ENCODE data around the gene DGKB.

The DGKB gene

GRCh38 chr7:14400271-14400670, 502.3 kb downstream of the DGKB start:
- no peak overlapping the region for H3K4me3 ChIP-seq (replicated peaks; ENCODE audit: low read depth, low read length)
- TF ChIP-seq, protein P1, sequence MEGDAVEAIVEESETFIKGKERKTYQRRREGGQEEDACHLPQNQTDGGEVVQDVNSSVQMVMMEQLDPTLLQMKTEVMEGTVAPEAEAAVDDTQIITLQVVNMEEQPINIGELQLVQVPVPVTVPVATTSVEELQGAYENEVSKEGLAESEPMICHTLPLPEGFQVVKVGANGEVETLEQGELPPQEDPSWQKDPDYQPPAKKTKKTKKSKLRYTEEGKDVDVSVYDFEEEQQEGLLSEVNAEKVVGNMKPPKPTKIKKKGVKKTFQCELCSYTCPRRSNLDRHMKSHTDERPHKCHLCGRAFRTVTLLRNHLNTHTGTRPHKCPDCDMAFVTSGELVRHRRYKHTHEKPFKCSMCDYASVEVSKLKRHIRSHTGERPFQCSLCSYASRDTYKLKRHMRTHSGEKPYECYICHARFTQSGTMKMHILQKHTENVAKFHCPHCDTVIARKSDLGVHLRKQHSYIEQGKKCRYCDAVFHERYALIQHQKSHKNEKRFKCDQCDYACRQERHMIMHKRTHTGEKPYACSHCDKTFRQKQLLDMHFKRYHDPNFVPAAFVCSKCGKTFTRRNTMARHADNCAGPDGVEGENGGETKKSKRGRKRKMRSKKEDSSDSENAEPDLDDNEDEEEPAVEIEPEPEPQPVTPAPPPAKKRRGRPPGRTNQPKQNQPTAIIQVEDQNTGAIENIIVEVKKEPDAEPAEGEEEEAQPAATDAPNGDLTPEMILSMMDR (IDR thresholded peaks at IDR 0.05; ENCODE audit: low read depth, low read length, missing control alignments) = no peak
- no peak for DNase-seq (ENCODE audit: extremely low read depth, low read depth)

GRCh38 chr7:14398526-14398925, 504.0 kb downstream of the DGKB start:
- H3K4me3 ChIP-seq (replicated peaks; ENCODE audit: low read depth, low read length) = no peak overlapping the region
- TF ChIP-seq, protein P1 (IDR thresholded peaks at IDR 0.05; ENCODE audit: low read depth, low read length, missing control alignments) = no peak
- DNase-seq (ENCODE audit: extremely low read depth, low read depth) = no peak

- TF ChIP-seq, protein P1 (IDR thresholded peaks at IDR 0.05; ENCODE audit: low read depth, low read length, missing control alignments) = no peak
- no peak overlapping the region for H3K4me3 ChIP-seq (replicated peaks; ENCODE audit: low read depth, low read length)
- DNase-seq (ENCODE audit: extremely low read depth, low read depth) = no peak
Measured at GRCh38 chr7:14395860-14396259, 506.7 kb downstream of the DGKB start.

DNA sequence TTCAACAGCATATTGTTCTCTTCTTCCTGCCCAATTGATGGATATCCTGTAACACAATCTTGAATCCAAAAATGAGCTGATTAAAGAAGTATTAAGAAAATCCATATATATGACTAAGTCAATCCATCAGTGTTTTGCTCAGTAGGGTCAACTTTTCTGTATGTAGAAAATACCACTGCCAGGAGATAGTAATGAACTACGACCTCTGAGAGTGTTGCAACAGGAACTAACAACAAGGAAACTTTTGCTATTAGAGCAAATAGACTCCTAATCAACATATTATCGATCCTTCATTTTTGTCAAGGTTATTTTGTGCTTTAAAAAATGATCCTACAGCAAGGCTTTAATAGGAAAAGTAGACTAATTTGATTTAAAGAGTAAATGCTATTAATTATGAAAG, 507.8 kb downstream of the DGKB start:
- DNase-seq (ENCODE audit: extremely low read depth, low read depth) = no peak
- no peak overlapping the region for H3K4me3 ChIP-seq (replicated peaks; ENCODE audit: low read depth, low read length)
- TF ChIP-seq, protein P1 (IDR thresholded peaks at IDR 0.05; ENCODE audit: low read depth, low read length, missing control alignments) = no peak

- TF ChIP-seq, protein P1 (IDR thresholded peaks at IDR 0.05; ENCODE audit: low read depth, low read length, missing control alignments) = no peak
- no peak overlapping the region for H3K4me3 ChIP-seq (replicated peaks; ENCODE audit: low read depth, low read length)
- no peak for DNase-seq (ENCODE audit: extremely low read depth, low read depth)
Measured at GRCh38 chr7:14389595-14389994, 513.0 kb downstream of the DGKB start.

- TF ChIP-seq, protein P1 (IDR thresholded peaks at IDR 0.05; ENCODE audit: low read depth, low read length, missing control alignments) = no peak
- no peak for DNase-seq (ENCODE audit: extremely low read depth, low read depth)
- no peak overlapping the region for H3K4me3 ChIP-seq (replicated peaks; ENCODE audit: low read depth, low read length)
Measured at GRCh38 chr7:14389181-14389591, 513.4 kb downstream of the DGKB start.

GRCh38 chr7:14385074-14385473, 517.5 kb downstream of the DGKB start:
- H3K4me3 ChIP-seq (replicated peaks; ENCODE audit: low read depth, low read length) = no peak overlapping the region
- no peak for DNase-seq (ENCODE audit: extremely low read depth, low read depth)
- TF ChIP-seq, protein P1 (IDR thresholded peaks at IDR 0.05; ENCODE audit: low read depth, low read length, missing control alignments) = no peak
